GM12873 (cell line): ENCODE results near the gene MED27.

ENCODE experiments used
- TF ChIP-seq, protein P1 (sequence below): IDR thresholded peaks from 2 replicates; pipeline ENCODE4 v1.5.1; 2012; ENCODE audit warnings: low read depth, mild to moderate bottlenecking, moderate library complexity, low read length, control low read depth; ENCODE audit not compliant: insufficient read depth; ENCODE audit errors: missing control alignments

The MED27 gene

DNA sequence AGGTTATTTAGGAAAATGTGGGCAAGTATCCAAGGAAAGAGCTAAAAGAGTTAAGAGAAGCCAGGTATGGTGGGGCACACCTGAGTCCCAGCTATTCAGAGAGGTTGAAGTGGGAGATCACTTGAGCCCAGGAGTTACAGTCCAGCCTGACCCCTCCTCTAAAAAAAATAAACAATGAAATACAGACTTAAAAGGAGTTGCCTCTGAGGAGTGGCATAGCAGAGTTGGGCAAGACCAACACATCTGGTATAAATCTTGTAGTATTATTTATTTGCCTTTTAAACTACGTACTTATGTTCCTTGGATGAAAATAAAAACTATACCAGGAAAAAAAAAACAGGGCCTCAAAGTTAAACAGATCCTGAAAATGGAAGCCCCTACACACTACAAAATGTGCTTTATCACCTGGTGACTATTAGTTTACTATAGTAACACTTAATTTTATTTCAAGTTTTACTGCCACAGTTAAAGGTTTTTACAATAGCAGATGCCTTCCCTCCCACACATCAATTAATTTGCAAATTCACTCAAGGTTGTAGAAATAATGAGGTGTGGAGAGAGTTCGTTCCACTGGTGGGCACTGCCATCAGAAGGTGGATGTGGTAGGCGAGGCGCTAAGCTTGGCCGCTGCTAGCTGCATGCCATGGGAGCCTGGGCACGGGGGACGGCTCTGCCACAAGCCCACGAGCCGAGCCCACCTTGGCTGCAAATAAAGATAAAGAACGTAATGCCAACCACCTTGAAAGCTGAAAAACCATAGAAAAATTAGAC, 48.0 kb downstream of the MED27 start:
- TF ChIP-seq, protein P1, sequence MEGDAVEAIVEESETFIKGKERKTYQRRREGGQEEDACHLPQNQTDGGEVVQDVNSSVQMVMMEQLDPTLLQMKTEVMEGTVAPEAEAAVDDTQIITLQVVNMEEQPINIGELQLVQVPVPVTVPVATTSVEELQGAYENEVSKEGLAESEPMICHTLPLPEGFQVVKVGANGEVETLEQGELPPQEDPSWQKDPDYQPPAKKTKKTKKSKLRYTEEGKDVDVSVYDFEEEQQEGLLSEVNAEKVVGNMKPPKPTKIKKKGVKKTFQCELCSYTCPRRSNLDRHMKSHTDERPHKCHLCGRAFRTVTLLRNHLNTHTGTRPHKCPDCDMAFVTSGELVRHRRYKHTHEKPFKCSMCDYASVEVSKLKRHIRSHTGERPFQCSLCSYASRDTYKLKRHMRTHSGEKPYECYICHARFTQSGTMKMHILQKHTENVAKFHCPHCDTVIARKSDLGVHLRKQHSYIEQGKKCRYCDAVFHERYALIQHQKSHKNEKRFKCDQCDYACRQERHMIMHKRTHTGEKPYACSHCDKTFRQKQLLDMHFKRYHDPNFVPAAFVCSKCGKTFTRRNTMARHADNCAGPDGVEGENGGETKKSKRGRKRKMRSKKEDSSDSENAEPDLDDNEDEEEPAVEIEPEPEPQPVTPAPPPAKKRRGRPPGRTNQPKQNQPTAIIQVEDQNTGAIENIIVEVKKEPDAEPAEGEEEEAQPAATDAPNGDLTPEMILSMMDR = no peak

DNA sequence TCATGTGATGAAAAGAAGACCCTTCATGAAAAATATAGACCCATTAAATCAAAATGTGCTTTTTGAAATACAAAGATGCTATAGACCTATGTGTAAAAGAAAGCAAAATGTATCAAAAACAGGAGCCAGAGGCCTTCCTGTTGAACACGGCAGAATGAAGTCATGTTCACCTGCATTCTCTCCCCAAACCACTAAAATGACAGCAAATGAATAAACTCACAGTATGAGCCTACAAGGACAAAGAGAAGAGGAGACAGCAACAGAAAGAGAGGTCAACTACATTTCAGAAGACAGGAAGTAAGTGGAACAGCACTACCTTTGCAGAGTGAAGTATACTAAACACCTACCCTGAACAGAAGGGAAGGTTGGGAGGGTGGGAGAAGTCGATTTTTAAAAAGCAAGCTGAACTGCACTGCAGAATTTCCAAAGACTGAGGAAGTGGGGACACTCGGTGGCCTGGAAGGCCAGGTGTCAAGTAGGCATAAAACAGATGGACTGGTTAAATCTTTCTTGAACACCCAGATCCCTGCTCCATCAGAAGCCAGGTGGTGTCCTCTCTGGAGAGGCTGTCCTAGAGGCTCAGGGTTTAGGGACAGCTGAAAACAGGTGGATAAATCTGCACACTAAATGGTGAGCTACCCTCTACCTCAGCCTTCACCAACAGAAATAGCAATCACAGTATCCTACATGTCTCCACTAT, 48.9 kb downstream of the MED27 start:
- TF ChIP-seq, protein P1 = no peak

DNA sequence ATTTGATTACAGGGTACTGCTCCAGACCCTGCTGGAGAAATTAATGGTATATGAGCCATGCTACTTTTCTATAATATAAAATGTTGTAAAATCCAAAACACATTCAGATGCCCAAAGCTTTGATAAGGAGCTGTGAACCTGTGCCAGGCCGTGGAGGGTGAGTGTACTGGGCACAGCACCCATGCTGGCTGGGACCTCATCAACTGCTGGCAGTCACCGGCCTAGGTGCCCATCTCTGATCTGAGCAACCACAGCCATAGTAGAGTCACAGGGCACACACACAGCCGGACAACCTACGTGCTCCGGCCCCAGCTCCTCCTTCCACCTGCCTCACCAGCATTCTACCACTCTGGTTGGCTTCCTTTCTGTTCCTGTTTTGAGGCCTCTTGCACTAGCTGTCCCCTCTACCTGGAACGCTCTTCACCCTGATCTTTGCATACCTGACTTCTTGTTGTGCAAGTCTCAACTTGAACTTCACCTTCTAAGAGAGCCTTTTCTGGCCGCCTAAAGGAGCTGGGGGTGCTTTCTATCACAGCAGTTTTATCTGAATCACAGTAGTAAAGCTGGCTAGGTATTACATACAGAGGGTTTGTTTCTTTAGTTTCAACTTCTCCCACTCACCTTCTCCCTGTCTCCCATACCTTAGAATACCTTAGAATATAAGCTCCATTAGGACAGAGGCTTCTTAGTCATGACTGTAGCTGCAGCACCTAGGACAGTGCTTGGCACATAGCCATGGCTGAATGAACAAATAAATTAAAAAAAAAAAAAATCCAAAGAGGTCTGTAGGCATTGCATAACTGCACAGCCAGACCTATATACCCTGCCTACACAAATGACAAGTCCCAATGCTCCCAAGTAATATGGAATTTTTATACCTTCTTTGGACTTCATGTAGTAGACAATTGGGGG, 51.7 kb downstream of the MED27 start:
- TF ChIP-seq, protein P1 = no peak

DNA sequence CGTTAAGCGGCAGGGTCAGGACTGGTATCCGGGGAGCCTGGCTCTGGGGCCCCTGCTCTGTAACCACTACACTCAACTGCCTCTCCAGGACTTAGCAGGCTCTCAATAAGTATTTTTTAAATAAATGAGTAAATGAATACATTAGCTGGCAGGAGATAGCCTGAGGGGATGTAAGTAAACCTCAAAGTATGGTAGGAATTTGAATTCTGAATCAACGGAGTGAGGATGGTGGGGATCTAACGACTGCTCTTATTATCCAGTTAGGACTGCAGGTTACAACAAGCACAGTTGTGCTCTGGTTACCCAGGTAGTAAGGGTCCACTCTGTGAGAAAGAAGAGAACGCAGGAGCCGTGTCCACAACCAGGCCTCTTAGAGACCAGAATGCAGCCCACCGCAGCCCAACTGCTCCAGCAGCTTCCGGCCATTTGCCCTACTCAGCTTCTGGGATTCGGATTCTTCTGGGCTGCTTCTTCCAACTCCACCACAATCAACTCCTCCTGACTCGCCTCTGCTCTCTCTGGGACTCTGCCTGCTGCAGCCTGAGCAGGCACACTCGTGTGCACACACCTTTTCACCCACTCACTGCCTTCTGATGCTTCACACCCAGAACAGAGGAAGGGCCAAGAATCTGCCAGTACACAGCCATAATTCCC, 52.6 kb downstream of the MED27 start:
- TF ChIP-seq, protein P1 = no peak

DNA sequence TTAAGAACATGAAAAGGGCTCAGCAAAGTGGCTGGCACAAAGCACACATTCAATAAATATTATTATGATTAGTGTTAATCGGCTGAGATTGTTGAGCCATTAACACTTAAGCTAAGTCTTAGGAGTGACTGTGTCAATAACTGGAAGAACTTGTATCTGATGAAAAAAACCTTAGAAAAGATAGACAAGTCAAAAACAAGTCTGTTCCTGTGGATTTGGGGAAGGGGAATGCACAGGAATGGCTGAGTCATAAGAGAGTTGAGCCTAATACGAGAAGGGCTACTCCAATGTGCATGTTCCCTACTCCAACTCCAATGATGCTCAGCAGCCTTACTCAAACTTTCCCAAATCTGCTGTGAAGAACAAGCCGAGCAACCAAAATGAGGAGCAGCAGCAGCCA, 53.9 kb downstream of the MED27 start:
- TF ChIP-seq, protein P1 = no peak

DNA sequence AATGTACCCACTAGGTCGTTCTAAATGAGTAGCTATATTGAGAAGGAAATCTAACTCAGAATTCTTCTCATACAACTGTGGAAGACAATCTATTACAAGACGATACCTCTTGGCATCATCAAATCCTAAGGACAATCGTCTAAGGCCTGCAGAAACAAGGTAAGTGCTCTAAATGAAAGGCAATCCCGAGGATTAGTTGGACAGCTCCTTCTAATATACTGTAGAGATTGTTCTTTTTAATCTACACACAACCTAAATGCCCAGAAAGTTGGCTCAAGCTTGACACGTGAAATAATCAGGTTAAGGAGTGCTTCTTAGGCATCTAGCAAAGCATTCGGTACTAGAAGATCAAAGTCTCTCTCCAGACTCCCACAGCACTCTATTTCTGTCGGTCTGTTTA, 55.1 kb downstream of the MED27 start:
- TF ChIP-seq, protein P1 = no peak
